HG03103 (cell line): Measurements from ENCODE around the gene DSN1.

ENCODE experiments used
- ATAC-seq: cut with Tn5 transposase; IDR thresholded peaks from one replicate; pipeline ENCODE4 v1.9.1; 2021; ENCODE audit warnings: low read depth; ENCODE audit not compliant: unreplicated experiment

The DSN1 gene

GRCh38 chr20:36796875-36797274 lies 23.3 kb upstream of the DSN1 start:
- ATAC-seq = no peak

DNA sequence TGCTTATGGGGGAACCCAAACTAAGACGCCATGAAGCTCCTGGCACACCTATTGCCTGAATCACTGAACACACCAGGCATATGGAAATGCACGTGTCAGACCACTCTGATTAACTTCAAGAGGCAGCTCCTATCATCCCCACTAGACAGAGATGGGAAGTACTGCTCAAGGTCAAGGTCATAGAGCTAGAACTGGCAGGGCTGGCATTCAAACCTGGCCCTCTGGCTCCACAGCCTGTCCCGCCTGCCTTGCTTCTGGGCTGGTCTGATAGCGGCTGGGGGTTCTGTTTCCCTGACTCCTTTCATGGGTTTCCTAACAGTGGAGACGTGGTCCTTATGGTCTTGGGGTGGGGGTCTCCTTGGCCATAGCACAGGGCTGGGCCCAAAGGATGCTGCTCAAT lies 22.6 kb upstream of the DSN1 start:
- ATAC-seq = no peak

DNA sequence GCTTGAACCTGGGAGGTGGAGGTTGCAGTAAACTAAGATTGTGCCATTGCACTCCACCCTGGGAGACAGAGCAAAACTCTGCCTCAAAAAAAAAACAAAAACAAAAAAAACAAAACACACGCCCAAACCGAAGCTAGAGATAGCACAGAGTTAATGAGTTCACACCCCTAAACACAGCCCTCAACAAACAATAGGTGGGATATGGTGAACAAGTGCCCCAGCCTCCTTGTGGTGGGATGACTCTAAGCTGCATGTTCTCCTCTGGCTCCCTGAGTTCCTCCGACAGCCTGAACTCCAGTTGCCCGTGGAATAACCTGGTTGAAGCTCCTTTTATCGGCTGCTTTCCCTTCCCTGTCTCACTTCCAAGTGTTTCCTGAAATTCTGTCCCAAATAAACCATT lies 22.1 kb upstream of the DSN1 start:
- ATAC-seq = no peak

DNA sequence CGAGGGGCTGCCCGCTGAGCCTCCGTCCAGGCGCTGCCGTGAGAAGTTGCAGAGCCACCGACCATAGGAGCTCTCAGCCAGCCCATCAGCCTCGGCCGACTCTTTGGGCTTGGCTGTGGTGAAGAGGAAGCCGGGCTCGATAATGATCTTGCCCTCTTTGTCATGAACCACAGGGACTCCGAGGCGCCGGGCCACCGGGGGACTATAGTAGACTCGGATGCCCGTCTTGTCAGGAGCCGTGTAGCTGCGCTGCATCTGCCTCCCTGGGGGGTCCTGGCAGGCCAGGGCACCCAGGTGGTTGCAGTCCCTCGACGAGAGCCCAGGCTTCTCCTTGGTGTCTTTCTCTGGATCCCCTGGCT lies 20.5 kb upstream of the DSN1 start:
- no peak for ATAC-seq

GRCh38 chr20:36793294-36794115 lies 19.9 kb upstream of the DSN1 start:
- ATAC-seq = no peak

GRCh38 chr20:36792422-36792821 lies 18.9 kb upstream of the DSN1 start:
- ATAC-seq = no peak

DNA sequence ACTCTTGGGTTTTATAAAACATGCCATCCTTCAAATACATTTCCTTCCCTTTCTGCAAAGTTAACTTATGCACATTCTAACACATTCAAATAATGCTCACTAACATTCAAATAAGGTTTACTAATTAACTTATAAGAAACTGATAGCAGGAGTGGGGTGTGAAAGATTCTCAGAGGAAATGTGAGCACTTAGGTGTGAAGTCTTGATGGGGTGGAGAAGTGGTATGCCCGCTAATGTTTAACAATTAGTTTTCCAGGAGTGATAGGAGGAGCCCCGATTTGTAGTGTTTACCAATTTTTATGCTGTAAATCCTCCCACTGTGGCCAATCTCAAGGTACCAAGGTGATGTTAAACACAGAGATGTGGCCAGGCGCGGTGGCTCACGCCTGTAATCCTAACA lies 18.3 kb upstream of the DSN1 start:
- no peak for ATAC-seq

- ATAC-seq = no peak
Measured at GRCh38 chr20:36786663-36787062, 13.1 kb upstream of the DSN1 start.

- no peak for ATAC-seq
Measured at GRCh38 chr20:36786246-36786645, 12.7 kb upstream of the DSN1 start.

DNA sequence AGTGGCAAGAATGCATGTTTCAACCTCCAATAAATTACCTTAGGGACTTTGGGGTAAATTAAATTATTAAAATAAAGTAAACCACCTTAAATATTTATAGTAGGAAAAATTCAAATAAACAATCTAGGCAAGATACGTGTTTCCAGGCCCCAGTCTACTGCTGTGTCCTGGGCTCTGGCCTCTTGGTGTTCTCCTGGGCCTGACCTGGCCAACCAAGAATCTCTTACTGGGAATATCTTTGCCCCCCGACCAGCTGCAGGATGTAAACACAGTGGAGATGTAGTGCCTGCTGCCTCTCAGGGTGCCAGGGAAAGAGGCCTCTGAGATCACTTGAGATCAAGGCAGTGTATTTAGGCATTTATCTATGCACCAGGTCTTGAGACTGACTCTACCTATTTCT lies 11.7 kb upstream of the DSN1 start:
- ATAC-seq = no peak

- ATAC-seq = no peak
Measured at GRCh38 chr20:36784900-36785299, 11.3 kb upstream of the DSN1 start.

DNA sequence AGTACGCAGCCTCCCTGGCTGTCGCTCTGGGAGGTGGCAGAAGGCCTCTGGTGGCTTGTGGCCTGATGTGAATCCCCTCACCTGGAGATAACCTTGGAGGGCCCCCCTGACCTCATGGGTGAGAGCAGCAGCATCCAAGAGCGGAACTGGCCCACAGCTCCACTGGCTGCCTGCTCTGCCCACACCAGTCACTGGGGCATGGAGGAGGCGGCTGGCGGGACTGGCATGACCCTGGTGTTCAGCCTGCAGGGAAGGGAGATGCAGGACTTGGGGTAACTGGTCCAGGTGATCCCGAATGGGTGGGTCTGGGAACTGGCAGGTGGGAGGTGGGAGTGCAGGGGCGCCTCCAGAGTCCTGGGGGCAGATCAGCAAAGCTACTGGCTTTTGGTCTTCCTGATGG lies 10.6 kb upstream of the DSN1 start:
- no peak for ATAC-seq

DNA sequence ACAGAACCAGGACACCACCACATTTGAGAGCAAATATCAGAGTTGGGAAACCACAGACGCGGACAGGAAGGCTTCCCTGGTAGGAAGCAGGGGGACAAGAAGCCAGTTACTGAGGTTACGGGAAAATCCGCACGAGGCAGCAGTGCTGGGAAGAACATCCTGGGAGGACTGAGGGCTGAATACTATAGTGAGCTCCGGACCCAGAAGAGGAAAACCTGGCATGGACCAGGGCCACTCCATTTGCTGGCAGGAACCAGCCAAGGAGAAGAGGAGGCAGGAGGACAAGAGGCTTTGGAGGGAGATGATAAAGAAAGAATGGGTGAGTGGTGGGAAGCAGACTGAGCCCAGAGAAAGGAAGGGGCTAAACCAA lies 6.1 kb upstream of the DSN1 start:
- ATAC-seq = no peak

DNA sequence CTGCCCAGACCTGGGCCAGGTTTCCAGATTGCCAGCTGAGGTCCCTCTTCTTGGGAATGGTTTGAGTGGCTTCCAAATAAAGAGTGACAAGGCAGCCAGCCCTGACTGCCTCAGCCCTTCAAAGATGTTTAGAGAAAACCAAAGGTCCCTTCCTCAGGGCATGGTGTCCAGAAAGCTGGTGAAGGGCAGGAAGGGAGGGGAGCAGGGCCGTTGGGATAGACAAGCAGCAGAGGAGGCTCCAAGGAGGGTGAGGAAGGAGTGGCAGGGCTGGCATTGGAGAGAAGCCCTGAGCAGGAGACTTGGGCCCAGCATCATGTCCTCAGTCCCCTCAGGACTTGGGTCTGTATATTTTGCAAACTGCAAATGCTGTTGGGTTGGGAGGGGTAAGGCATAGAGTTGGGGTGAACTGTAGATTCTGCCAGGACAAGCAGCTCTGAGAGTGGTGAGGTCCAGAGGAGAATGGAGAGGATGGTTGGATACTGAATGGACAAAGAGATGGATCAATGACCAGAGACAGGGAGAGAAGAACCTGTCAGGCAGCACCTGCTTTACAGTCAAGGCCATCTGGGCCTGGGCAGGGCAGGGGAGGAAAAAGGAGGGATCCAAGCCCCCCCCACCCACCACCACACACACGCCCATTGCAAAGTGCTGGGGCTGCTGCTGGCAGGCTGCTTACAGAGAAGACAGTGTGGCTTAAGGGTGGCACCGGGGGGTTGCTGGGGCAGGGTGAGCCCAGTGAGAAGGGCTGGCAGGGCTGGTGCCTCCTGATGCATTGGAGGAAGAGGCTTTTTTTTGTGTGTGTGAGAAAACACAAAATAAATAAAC lies 5.5 kb upstream of the DSN1 start:
- ATAC-seq = no peak

GRCh38 chr20:36777576-36777975 lies 4.0 kb upstream of the DSN1 start:
- ATAC-seq = no peak

DNA sequence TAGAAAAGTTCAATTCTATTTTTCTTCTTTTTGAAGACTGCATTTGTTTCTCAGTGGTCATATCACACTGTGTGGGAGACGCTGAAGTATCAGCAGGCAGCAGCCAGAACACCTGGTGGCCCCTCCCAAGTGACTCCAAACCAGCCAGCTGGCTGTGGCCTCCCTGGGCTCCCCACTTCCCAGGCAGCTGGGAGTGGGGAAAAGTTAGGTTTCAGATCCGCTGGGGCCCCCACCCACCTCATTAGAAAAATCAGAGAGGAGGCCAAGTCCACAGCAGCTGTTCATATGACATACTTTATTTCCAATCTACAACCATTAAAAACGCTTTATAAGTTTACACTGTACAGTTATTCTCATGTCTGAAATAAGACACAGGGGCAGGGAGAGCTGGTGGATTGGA lies 3.6 kb upstream of the DSN1 start:
- ATAC-seq = no peak

DNA sequence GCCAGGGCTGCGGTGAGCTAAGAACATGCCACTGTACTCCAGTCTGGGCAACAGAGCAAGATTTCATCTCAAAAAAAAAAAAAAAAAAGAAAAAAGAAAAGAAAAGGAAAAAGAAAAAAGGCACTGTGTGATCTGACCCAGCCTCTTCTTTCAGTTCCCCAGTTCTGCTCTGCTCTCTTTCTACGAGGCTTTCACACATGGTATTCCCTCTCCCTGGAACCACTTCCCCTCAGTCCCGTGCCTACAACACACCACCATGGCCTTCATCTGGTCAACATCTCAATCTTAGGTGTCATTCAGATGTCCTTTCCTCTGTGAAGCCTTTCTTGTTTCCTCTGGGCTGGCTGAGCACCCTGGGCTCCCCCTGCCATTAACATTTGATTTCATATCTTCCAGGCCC lies 2.3 kb upstream of the DSN1 start:
- ATAC-seq = no peak

GRCh38 chr20:36775196-36775595 lies 1.6 kb upstream of the DSN1 start:
- ATAC-seq = no peak

DNA sequence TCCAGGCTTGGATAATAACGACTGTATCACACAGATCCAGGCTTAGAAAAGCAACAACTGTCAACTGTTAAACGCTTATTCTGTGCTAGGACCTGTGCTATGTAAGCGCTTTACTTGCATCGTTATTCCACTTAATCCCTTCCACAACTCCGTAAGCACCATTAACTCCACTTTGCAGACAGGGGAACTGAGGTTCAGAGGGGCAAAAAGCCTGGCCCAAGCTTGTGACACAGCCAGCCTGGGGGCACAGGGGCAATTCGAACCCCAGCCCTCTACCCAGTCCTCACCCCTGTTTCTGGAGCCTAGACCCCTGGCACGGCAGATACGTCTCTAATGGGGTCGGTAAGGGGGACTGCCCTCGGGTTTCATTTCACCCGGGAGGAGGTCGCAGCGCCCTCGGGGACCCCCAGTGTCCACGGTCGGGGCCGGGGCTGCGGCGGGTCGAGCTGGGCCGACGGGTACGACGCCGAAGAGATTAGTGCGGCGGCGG lies 411 bp downstream of the DSN1 start:
- ATAC-seq = no peak

- no peak for ATAC-seq
Measured at GRCh38 chr20:36770680-36771079, 2.9 kb downstream of the DSN1 start.

DNA sequence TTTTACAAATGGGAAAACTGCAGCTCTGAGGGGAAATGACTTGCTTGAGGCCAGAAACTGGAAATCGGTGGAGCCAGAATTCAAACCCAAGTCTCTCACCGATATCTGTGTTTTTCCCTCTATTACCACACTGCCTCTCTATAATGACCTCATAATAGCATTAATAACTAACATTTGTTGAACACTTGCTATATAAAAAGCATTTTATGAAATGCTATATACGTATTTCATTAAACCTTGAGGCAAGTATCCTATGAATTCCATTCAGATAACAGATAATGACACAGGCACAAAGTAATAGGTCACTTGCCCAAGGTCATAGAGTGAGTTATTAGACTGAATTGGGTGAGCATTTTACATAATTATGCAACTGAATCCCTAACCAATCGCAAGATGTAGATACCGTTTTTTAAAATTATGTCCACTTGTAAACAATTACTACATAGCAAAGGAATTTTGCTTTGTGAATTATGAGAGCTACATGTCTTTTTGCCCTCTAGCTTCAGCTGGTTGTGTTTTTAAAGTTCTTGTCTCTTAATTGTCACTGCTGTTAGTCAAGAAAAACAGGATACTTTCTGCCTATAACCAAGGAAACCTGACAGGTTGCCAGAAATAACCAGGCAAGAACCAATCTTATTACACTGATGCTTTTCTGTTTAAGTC lies 4.7 kb downstream of the DSN1 start:
- no peak for ATAC-seq
